ENCODE results near the gene CFH. TPM values are rescaled to one million over a fixed set of nuclear protein-coding genes. Genes with fewer than 3 reads are reported as not detected.
"Not testable (repeated sequence)": the region's sequence is repeated elsewhere in the genome, so short reads cannot be mapped to it uniquely, and the experiment has no call there.

Gene CFH
- total RNA-seq, 1 experiment from 2014 or later, result 26.1 TPM

- CTCF ChIA-PET, result no interaction called here
- TF ChIP-seq CTCF (IDR thresholded peaks at IDR 0.05; ENCODE audit: unreplicated experiment), result no peak
- Mint-ChIP-seq H3K4me3 (ENCODE audit: low read depth, unreplicated experiment) (no peak overlapping the region), H3K4me1 (ENCODE audit: low read depth, unreplicated experiment) (no peaks in the 10 kb centered on the region), H3K9me3 (ENCODE audit: low read depth, unreplicated experiment) (peaks cover under 1% of the 10 kb centered on the region), H3K36me3 (ENCODE audit: insufficient read depth, unreplicated experiment) (no peaks in the 10 kb centered on the region), H3K27me3 (ENCODE audit: unreplicated experiment) (no peaks in the 10 kb centered on the region), H3K27ac (ENCODE audit: unreplicated experiment) (no peak overlapping the region)
- intact Hi-C loops (cut with micrococcal nuclease; ENCODE audit: unreplicated experiment), result no loop called here
- no TSS peak for BruUV-seq (replicated peaks)
- DNase-seq, result no peak
These were observed 28.8 kb upstream of the CFH start for GRCh38 chr1:196623079-196623478.

GRCh38 chr1:196628838-196629237 is 23.0 kb upstream of the CFH start:
- Mint-ChIP-seq H3K27me3 (ENCODE audit: unreplicated experiment) (no peaks in the 10 kb centered on the region), H3K4me3 (ENCODE audit: low read depth, unreplicated experiment) (no peak overlapping the region), H3K9me3 (ENCODE audit: low read depth, unreplicated experiment) (peaks cover 9% of the 10 kb centered on the region), H3K36me3 (ENCODE audit: insufficient read depth, unreplicated experiment) (no peaks in the 10 kb centered on the region), H3K27ac (ENCODE audit: unreplicated experiment) (no peak overlapping the region), H3K4me1 (ENCODE audit: low read depth, unreplicated experiment) (no peaks in the 10 kb centered on the region)
- BruUV-seq (replicated peaks), result no TSS peak
- CTCF ChIA-PET, result interaction anchor here (0.6 kb wide), 1 partner anchor 12 kb away, joined by 4 read pairs; no protein-coding TSS in a partner anchor
- DNase-seq, result no peak
- no peak for TF ChIP-seq CTCF (IDR thresholded peaks at IDR 0.05; ENCODE audit: unreplicated experiment)
- intact Hi-C loops (cut with micrococcal nuclease; ENCODE audit: unreplicated experiment), result no loop called here

- Mint-ChIP-seq H3K9me3 (ENCODE audit: low read depth, unreplicated experiment) (no peaks in the 10 kb centered on the region), H3K36me3 (ENCODE audit: insufficient read depth, unreplicated experiment) (no peaks in the 10 kb centered on the region), H3K4me3 (ENCODE audit: low read depth, unreplicated experiment) (no peak overlapping the region), H3K27me3 (ENCODE audit: unreplicated experiment) (no peaks in the 10 kb centered on the region), H3K4me1 (ENCODE audit: low read depth, unreplicated experiment) (no peaks in the 10 kb centered on the region), H3K27ac (ENCODE audit: unreplicated experiment) (no peak overlapping the region)
- intact Hi-C loops (cut with micrococcal nuclease; ENCODE audit: unreplicated experiment), result no loop called here
- TF ChIP-seq CTCF (IDR thresholded peaks at IDR 0.05; ENCODE audit: unreplicated experiment), result no peak
- BruUV-seq (replicated peaks), result no TSS peak
- CTCF ChIA-PET, result no interaction called here
- no peak for DNase-seq
These were observed 14.2 kb upstream of the CFH start for GRCh38 chr1:196637606-196638005.

GRCh38 chr1:196638466-196638865 is 13.4 kb upstream of the CFH start:
- no peaks in the 10 kb centered on the region for H3K36me3 Mint-ChIP-seq (ENCODE audit: insufficient read depth, unreplicated experiment)
- no peak overlapping the region for H3K4me3 Mint-ChIP-seq (ENCODE audit: low read depth, unreplicated experiment)
- no peaks in the 10 kb centered on the region for H3K9me3 Mint-ChIP-seq (ENCODE audit: low read depth, unreplicated experiment)
- intact Hi-C loops (cut with micrococcal nuclease; ENCODE audit: unreplicated experiment), result no loop called here
- no peak for TF ChIP-seq CTCF (IDR thresholded peaks at IDR 0.05; ENCODE audit: unreplicated experiment)
- H3K27me3 Mint-ChIP-seq (ENCODE audit: unreplicated experiment), result no peaks in the 10 kb centered on the region
- CTCF ChIA-PET, result interaction anchor here (0.7 kb wide), 2 partner anchors 12 to 801 kb away, joined by 4 read pairs; no protein-coding TSS in a partner anchor
- no peaks in the 10 kb centered on the region for H3K4me1 Mint-ChIP-seq (ENCODE audit: low read depth, unreplicated experiment)
- no peak for DNase-seq
- H3K27ac Mint-ChIP-seq (ENCODE audit: unreplicated experiment), result no peak overlapping the region
- BruUV-seq (replicated peaks), result no TSS peak

GRCh38 chr1:196639291-196639690 is 12.6 kb upstream of the CFH start:
- DNase-seq; CTCF ChIA-PET; H3K27ac Mint-ChIP-seq (ENCODE audit: unreplicated experiment); H3K4me1 Mint-ChIP-seq (ENCODE audit: low read depth, unreplicated experiment); H3K36me3 Mint-ChIP-seq (ENCODE audit: insufficient read depth, unreplicated experiment); H3K9me3 Mint-ChIP-seq (ENCODE audit: low read depth, unreplicated experiment); H3K27me3 Mint-ChIP-seq (ENCODE audit: unreplicated experiment); H3K4me3 Mint-ChIP-seq (ENCODE audit: low read depth, unreplicated experiment); intact Hi-C loops (cut with micrococcal nuclease; ENCODE audit: unreplicated experiment); BruUV-seq (replicated peaks): not testable (repeated sequence)

Measured in Calu3 (cell line).